ELF-1 (cell line): ENCODE data around the gene ACTRT1.
A peak's percentile ranks its signal among the peaks of the same experiment; 100 is the strongest.

Experiments used
- DNase-seq: peaks from one replicate; pipeline ENCODE4 v3.0.0-alpha.2; 2016; ENCODE audit warnings: low read depth, low spot score

Gene ACTRT1

GRCh38 chrX:128052303-128052702 is at the start of gene ACTRT1:
TSS of gene ACTRT1 (minus strand) at chrX:128052403. CDS start at chrX:128052206, 197 bp downstream.
- DNase-seq = no peak

GRCh38 chrX:128078545-128078944 is 26.3 kb upstream of the ACTRT1 start:
- DNase-seq = no peak

GRCh38 chrX:128057421-128057820 is 5.2 kb upstream of the ACTRT1 start:
- DNase-seq = no peak

GRCh38 chrX:128051526-128051925 is 677 bp downstream of the ACTRT1 start:
- DNase-seq = no peak

- DNase-seq = no peak
Observed at GRCh38 chrX:128035318-128035717, 16.9 kb downstream of the ACTRT1 start.

- DNase-seq = no peak
Observed at GRCh38 chrX:128021566-128021965, 30.6 kb downstream of the ACTRT1 start.

GRCh38 chrX:128020701-128021100 is 31.5 kb downstream of the ACTRT1 start:
- peak; percentile 2 for DNase-seq

- DNase-seq = no peak
Observed at GRCh38 chrX:128019218-128019617, 33.0 kb downstream of the ACTRT1 start.

GRCh38 chrX:128012015-128012414 is 40.2 kb downstream of the ACTRT1 start:
- no peak for DNase-seq

- no peak for DNase-seq
Observed at GRCh38 chrX:128007882-128008281, 44.3 kb downstream of the ACTRT1 start.
